ENCODE data around the gene GTF2A1L.

DNA sequence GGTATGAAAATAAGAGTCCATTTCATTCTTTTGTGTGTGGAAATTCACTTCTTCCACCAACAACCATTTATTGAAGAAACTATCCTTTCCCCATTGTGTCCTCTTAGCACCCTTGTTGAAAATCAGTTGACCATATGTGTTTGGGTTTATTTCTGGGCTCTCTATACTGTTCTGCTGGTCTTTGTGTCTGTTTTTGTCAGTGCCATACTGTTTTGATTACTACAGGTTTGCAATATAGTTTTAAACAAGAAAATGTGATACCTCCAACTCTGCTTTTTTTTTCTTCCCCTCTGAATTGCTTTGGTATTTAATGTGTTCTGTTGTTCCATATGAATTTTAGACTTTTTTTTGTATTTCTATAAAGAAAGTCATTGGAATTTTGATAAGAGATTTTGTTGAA is 8.4 kb downstream of the GTF2A1L start:
- no peak for TF ChIP-seq POLR2AphosphoS5 (IDR thresholded peaks at IDR 0.05; ENCODE audit: low read depth, low read length)
- no peak for TF ChIP-seq POLR2A (IDR thresholded peaks at IDR 0.05; ENCODE audit: low read depth, low read length)
- no peak for TF ChIP-seq TAF1 (IDR thresholded peaks at IDR 0.05; ENCODE audit: borderline replicate concordance, low read depth, low read length)

All from GM12892 (cell line).